Stimulated activated naive CD8-positive, alpha-beta T cell treated with anti-CD3 and anti-CD28 coated beads, Interleukin-15, amount 100 ng/mL, for 72 hours (primary cell): Measurements from ENCODE around the gene WHRN.
A peak's percentile ranks its signal among the peaks of the same experiment; 100 is the strongest.

Experiments
- ATAC-seq: fragments of 150-1000 bp; cut with Tn5 transposase; 2 replicates; pipeline ENCODE4 v1.10.0; 2021; ENCODE audit warnings: mild to moderate bottlenecking, moderate library complexity
- DNase-seq, 2 donors: peaks; one replicate each; pipeline ENCODE4 v3.0.0; 2021 to 2022
- H3K27ac Mint-ChIP-seq, 2 donors: one replicate each; pipeline ENCODE4 v1.8.0; 2022; ENCODE audit warnings: mild to moderate bottlenecking in 2 of 2, mixed read lengths in 2 of 2, moderate library complexity in 2 of 2
- H3K27me3 Mint-ChIP-seq: one replicate; pipeline ENCODE4 v1.8.0; 2022; ENCODE audit warnings: mixed read lengths
- H3K4me1 Mint-ChIP-seq: one replicate; pipeline ENCODE4 v1.8.0; 2022; ENCODE audit warnings: mild to moderate bottlenecking, mixed read lengths
- H3K4me3 Mint-ChIP-seq, 2 donors: one replicate each; pipeline ENCODE4 v1.8.0; 2022; ENCODE audit warnings: mild to moderate bottlenecking in 2 of 2, mixed read lengths in 2 of 2, moderate library complexity in 1 of 2
- H3K9me3 Mint-ChIP-seq, 2 donors: one replicate each; pipeline ENCODE4 v1.8.0; 2022; ENCODE audit warnings: mixed read lengths in 2 of 2

WHRN gene

DNA sequence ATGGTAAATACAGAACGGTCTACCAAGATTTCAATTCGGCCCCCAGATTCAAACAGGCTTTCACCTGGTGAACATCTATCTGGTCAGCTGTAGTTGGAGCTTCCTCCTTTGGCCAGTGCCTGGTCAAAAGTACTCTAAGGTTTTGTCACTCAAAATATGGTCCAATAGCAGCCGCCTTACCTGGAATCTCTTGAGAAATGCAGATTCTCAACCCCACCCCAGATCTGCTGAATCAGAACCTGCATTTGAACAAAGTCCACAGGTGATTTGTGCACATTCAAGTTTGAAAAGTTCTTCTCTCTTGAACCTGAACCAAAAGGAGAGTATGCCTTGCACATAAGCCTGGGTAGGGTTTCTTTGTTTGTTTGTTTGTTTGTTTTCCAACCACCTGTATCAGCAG is 17.6 kb upstream of the WHRN start:
- no peak for ATAC-seq
- H3K9me3 Mint-ChIP-seq = no peaks in the 10 kb centered on the region
- no peak overlapping the region for H3K4me3 Mint-ChIP-seq
- peaks cover 5% of the 10 kb centered on the region for H3K4me1 Mint-ChIP-seq
- H3K27ac Mint-ChIP-seq = no peak overlapping the region
- H3K27me3 Mint-ChIP-seq = peaks cover 35% of the 10 kb centered on the region
- DNase-seq = no peak

DNA sequence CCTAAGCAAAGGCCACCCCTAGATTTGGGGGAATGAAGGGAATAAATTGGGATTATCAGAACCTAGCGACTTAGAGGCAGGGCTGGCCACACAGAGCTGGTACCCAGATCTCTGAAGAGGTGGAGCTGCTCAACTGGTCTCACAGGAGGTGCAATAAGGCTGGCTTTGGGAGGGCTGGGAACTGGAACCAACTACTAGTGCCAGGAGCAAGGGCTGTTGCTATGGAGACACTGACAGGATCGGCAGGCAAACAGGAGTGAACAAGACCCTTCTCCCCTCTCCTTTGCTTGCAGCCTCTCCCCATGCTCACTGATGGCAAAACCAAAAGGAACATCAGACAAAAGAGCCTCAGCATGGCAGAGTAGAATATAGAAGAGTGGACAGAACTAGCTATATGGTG is 17.0 kb upstream of the WHRN start:
- Mint-ChIP-seq H3K4me1 (peaks cover 5% of the 10 kb centered on the region), H3K27me3 (peaks cover 35% of the 10 kb centered on the region), H3K4me3 (no peak overlapping the region), H3K27ac (peak overlapping the region in 1 of 2 donors; percentile 62), H3K9me3 (no peaks in the 10 kb centered on the region)
- DNase-seq (no peak), ATAC-seq (no peak)

DNA sequence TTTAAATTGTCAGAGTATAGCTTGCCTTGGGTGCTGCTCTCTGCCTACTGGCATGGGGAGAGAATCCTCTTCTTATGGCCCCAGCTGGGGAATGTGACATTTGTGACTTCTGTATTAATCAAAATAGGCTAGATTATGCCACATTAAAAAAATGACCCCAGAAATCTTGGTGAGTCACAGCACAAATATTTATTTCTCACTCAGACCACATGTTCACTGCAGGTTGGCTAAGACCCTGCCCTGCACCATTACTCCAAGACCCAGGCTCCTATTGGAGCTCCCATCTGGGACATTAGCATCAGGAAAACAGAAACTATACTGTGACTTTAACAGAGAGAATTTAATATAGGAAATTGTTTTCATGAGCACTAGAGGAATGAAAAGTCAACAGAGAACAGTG is 16.6 kb upstream of the WHRN start:
- no peak overlapping the region for H3K27ac Mint-ChIP-seq
- H3K27me3 Mint-ChIP-seq = peaks cover 35% of the 10 kb centered on the region
- peaks cover 5% of the 10 kb centered on the region for H3K4me1 Mint-ChIP-seq
- ATAC-seq (no peak), DNase-seq (no peak)
- H3K9me3 Mint-ChIP-seq = no peaks in the 10 kb centered on the region
- no peak overlapping the region for H3K4me3 Mint-ChIP-seq

DNA sequence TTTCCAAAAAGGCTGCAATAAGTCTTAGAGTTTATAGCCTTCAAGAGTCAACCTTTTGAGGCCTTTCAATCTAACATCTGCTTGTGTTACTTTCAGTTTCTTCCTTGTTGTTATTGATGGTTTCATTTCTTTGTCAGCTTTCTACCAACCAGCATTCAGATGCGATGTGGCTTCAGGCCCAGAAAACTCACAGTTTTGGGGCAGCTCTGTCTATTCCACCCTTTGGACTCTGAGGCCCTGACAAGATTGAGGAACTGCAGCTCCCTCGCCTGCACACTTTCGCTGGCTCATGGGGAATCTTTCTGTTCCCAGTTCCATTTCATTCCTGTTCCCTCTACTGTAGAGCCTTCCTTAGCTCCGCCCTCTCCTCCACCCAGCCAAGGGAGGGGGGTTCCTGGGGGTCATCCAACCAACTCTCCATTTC is 13.3 kb upstream of the WHRN start:
- H3K4me3 Mint-ChIP-seq = no peak overlapping the region
- ATAC-seq (no peak), DNase-seq (no peak)
- H3K9me3 Mint-ChIP-seq = no peaks in the 10 kb centered on the region
- peaks cover 11% of the 10 kb centered on the region for H3K4me1 Mint-ChIP-seq
- peaks cover 22% of the 10 kb centered on the region for H3K27me3 Mint-ChIP-seq
- H3K27ac Mint-ChIP-seq = no peak overlapping the region

DNA sequence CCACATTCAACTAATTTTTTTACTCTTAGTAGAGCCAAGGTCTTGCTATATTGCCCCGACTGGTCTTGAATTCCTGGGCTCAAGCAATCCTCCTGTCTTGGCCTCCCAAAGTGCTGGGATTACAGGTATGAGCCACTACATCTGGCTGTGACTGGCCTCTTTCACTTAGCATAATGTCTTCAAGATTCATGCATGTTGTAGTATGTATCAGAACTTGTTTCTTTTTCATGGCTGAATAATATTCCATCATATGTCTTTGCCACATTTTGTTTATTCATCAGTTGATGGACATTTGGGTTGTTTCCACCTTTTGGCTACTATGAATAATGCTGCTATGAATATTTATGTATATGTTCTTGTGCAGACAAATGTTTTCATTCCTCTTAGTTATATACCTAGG is 12.8 kb upstream of the WHRN start:
- peaks cover 18% of the 10 kb centered on the region for H3K27me3 Mint-ChIP-seq
- H3K4me3 Mint-ChIP-seq = no peak overlapping the region
- peaks cover 16% of the 10 kb centered on the region for H3K4me1 Mint-ChIP-seq
- DNase-seq (no peak), ATAC-seq (no peak)
- no peaks in the 10 kb centered on the region for H3K9me3 Mint-ChIP-seq
- H3K27ac Mint-ChIP-seq = no peak overlapping the region

DNA sequence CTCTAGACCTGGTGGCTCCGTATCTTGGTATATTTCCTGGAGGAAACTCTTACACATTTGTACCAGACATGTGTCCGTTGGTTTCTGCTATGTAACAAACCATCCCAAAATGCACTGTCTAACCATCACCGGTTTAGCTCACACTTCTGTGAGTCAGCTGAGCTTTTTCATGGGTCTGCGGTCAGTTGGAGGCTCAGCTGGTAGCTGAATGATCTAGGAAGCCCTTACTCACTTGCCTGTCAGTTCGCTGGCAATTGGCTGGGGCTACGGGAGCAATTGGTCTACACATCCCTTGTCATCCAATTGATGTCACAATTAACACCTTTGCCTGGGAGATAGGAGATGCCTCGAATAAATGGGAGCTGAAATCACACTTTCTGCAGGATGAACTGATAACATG is 11.6 kb upstream of the WHRN start:
- DNase-seq (no peak), ATAC-seq (no peak)
- no peak overlapping the region for H3K27ac Mint-ChIP-seq
- H3K4me3 Mint-ChIP-seq = no peak overlapping the region
- H3K9me3 Mint-ChIP-seq = no peaks in the 10 kb centered on the region
- peaks cover 23% of the 10 kb centered on the region for H3K4me1 Mint-ChIP-seq
- peaks cover 12% of the 10 kb centered on the region for H3K27me3 Mint-ChIP-seq

DNA sequence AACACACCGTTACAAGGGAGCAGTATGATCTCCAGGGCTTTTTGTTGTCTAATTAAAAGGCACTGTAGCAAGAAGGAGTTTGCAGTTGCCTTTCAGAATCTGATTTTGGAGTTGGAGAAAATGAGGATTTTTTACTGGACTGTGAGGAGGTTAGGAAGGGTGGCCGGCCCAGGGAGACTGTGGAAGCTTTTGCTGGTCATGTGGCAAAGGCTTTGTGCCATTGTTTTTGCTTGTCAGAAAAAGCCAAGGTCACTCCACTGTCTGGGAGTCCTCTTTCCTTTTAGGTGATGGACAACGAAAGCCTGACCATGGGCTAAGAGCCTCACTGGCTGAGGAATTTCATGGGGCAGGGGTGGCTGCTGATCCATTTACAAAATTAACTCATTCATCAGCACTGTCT is 10.3 kb upstream of the WHRN start:
- H3K4me3 Mint-ChIP-seq = no peak overlapping the region
- peaks cover 23% of the 10 kb centered on the region for H3K4me1 Mint-ChIP-seq
- no peaks in the 10 kb centered on the region for H3K9me3 Mint-ChIP-seq
- H3K27me3 Mint-ChIP-seq = peaks cover 22% of the 10 kb centered on the region
- no peak overlapping the region for H3K27ac Mint-ChIP-seq
- no peak for ATAC-seq
- no peak for DNase-seq

DNA sequence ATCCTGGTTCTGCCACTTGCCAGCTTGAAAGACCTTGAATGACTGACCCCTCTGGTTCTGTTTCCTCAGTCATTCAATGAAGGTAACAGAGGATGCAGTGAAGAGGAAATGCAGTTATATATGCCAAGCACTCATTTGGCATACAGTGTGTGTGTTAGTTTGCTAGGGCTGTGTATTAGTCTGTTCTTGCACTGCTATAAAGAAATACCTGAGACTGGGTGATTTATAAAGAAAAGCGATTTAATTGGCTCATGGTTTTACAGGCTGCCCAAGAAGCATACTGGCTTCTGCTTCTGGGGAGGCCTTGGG is 8.6 kb upstream of the WHRN start:
- no peak overlapping the region for H3K4me3 Mint-ChIP-seq
- peaks cover 36% of the 10 kb centered on the region for H3K27me3 Mint-ChIP-seq
- peaks cover 22% of the 10 kb centered on the region for H3K4me1 Mint-ChIP-seq
- DNase-seq = no peak
- ATAC-seq = no peak
- no peaks in the 10 kb centered on the region for H3K9me3 Mint-ChIP-seq
- no peak overlapping the region for H3K27ac Mint-ChIP-seq

DNA sequence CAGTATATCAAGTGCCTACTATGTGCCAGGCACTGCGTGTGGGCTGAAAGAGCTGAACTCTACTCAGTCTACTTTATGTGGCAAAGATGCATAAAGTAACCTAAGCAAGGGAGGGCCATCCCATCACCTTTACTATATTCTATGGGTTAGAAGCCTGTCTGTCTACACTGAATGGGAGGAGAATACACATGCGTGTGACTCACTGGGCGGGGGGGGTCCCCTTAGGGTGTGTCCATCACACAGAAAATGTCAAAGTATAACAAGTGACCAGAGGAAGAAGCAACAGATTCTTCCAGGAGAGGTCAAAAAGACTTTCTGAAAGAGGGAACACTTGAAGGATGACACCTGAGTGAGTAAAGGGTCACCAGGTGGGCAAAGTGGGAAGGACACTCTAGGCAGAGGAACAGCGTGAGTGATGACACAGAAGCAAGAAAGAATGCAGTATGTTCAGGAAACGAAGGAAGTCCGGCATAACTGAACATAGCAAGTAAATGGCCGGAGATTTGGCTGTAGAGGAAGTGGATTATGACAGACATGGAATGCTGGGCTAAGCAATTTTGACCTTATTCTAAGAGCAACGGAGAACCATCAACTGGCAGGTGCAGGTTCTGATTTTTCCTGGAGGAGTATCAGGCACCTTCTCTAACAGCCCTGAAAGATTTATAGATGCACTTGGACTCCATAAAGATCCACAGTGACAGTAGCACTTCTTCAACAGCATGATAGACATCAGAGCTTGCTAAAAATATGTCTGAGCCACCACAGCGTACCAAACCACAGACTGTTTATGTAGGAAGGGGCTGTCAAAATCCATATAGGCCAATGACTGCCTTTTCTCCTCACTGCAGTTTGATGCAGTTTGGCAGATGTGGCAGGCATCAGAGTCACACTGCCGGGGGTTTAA is 8.0 kb upstream of the WHRN start:
- DNase-seq = no peak
- H3K27ac Mint-ChIP-seq = no peak overlapping the region
- no peak overlapping the region for H3K4me3 Mint-ChIP-seq
- peaks cover 17% of the 10 kb centered on the region for H3K4me1 Mint-ChIP-seq
- no peak for ATAC-seq
- H3K9me3 Mint-ChIP-seq = no peaks in the 10 kb centered on the region
- H3K27me3 Mint-ChIP-seq = peaks cover 42% of the 10 kb centered on the region

DNA sequence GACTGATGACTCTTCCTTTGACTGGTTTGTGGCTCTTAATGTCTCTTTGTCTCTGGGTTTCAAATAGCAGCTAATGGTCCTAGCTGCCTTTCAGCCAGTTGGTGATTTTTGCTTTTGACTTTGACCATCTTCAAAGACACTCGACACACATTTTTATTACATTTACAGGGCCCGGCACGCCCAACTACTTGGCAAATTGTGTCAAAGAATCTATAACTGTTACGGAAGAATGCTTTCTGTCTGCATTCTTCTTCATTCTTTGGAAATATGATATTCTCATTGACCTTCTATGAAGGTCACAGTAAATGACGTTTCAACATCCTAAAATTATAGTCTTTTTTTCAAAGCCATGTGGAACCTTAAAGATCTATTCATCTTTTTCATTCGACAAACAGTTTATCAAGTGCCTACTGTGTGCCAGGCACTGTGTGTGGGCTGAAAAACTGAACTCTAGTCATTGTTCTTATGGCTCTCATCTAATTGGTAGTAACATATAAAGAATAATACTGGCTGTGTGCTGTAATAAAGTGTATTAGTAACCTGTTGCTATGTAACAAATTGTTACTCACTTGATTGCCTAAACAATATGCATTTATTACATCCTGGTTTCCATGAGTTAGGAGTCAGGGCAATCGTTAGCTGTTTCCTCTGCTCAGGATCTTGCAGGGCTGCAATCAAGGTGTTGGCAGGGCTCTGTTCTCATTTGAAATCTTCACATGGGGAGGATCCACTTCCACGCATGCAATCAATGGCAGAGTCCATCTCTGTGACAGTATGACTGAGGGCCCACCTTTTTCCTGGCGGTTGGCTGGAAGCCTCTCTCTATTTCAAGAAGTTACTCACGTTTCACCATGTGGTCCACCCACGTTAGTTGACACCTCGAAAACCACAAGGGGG is 7.0 kb upstream of the WHRN start:
- DNase-seq = no peak
- Mint-ChIP-seq H3K4me3 (no peak overlapping the region), H3K27me3 (peaks cover 53% of the 10 kb centered on the region), H3K4me1 (peaks cover 17% of the 10 kb centered on the region), H3K9me3 (no peaks in the 10 kb centered on the region), H3K27ac (no peak overlapping the region)
- ATAC-seq = no peak

DNA sequence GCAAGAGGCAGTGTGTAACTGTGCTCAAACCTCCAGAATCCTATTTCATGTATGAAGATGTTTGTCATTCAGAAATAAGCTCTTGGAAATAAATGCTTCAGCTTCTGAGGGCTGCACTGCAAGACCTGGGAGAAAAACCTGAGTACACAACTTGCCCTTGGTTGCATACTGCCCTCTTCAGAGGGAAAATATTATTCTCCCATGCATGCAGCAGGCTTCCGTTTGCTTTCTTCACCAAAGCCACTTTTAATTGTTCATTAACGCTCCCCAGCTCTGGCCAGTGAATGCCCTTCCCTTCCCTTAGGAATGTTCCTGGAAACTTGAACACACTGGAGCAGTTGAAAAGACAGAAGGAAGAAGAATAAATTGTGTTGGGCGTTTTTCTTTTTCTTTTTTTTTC is 2.5 kb upstream of the WHRN start:
- ATAC-seq = no peak
- H3K4me3 Mint-ChIP-seq = no peak overlapping the region
- H3K9me3 Mint-ChIP-seq = no peaks in the 10 kb centered on the region
- no peak for DNase-seq
- H3K27me3 Mint-ChIP-seq = peaks cover 57% of the 10 kb centered on the region
- H3K4me1 Mint-ChIP-seq = peaks cover 29% of the 10 kb centered on the region
- no peak overlapping the region for H3K27ac Mint-ChIP-seq

DNA sequence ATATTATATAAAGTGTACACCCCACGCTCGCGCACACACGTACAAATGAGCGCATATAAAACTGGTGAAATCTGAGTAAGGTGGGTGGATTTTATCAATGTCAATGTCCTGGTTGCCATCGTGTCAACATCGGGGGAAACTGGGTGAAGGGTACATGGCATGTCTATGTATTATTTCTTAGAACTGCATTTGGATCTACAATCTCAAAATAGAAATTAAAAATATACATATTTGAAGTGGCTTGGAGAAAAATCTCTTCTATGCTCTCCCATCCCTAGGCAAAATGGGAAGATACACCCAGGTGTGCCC is 763 bp upstream of the WHRN start:
- H3K27me3 Mint-ChIP-seq = peaks cover 47% of the 10 kb centered on the region
- H3K9me3 Mint-ChIP-seq = no peaks in the 10 kb centered on the region
- no peak for ATAC-seq
- DNase-seq = no peak
- H3K4me1 Mint-ChIP-seq = peaks cover 40% of the 10 kb centered on the region
- peak overlapping the region; percentile 82 to 96 for H3K4me3 Mint-ChIP-seq
- peak overlapping the region in 1 of 2 donors; percentile 62 for H3K27ac Mint-ChIP-seq

DNA sequence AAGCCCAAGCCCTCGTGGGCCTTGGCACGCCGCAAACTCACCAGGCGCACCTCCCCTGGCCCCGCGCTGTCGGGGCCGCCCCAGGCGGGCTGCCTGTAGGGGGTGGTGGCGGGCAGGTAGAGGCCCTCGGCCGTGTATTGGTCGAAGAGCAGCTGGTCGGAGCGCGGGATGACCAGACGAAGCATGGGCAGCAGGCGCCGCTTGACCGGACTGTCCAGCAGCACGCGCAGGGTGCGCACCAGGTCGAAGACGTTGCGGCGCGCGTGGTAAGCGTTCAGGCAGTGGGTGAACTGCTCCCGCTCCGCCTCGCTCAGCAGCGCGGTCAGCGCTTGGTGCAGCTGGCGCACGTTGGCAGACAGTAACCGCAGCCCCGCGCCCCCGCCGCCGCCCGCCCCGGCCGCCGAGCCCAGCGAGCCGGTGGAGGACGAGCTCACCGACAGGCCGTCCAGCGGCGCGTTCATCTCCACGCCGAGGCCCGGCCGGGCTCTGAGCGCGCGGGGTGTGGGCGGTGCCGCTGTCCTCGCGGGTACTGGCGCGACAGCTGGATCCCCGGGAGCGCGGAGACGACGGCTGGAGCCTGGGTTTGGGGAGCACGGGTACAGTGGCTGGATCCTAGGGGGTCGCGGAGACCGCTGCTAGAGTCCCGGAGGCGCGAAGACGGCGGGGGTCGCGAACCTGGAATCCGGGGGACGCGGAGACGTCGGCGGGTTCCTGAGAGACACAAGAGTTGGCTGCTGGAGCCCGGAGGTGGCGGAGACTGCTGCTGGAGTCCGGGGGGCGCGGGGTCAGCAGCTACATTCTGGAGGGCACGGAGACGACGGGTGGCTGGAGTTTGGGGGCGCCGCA is 709 bp downstream of the WHRN start:
- Mint-ChIP-seq H3K4me1 (peaks cover 46% of the 10 kb centered on the region), H3K9me3 (no peaks in the 10 kb centered on the region), H3K27me3 (peaks cover 36% of the 10 kb centered on the region), H3K27ac (peak overlapping the region in 1 of 2 donors; percentile 48), H3K4me3 (peak overlapping the region; percentile 82 to 96)
- peak; percentile 52 for ATAC-seq
- DNase-seq = peak; percentile 40 to 59

DNA sequence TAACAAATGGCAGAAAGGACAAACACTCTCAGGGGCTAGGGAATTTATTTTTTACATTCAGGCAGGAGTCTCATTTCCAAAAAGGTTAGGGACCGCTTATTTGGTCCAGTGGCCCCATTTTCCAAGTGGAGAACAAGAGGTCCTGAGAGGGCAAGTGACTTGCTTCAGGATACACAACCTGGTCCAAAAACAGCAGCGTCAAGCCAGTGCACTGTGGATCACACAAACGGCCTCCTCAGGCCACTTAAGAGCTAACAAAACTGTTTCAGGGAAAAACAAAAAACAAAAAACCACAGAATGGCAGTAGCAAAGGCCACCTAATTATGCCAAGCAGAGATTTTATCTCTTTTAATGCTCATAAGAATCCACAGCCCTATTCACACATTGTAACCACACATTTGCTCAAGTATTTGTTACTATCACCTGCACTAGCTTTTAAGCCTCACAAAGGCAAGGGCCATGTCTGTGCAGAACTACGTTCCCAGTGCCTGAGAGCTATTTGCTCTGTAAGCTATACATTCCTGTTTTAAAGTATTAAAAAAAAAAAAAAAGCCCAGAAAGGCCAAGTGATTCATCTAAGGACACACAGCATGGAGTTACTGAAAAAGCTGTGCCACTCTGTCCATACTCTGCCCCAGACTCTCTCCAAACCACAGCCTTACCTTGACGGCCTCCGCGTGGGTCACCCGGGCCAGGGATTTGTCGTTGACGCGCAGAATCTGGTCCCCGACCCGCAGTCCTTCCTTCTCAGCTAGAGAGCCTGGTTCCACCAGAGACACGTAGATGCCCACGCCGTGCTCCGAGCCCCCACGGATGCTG is 1.5 kb downstream of the WHRN start:
- Mint-ChIP-seq H3K9me3 (no peaks in the 10 kb centered on the region), H3K27ac (no peak overlapping the region), H3K27me3 (peaks cover 28% of the 10 kb centered on the region), H3K4me1 (peaks cover 49% of the 10 kb centered on the region), H3K4me3 (peak overlapping the region; percentile 63 to 82)
- ATAC-seq (no peak), DNase-seq (no peak)

DNA sequence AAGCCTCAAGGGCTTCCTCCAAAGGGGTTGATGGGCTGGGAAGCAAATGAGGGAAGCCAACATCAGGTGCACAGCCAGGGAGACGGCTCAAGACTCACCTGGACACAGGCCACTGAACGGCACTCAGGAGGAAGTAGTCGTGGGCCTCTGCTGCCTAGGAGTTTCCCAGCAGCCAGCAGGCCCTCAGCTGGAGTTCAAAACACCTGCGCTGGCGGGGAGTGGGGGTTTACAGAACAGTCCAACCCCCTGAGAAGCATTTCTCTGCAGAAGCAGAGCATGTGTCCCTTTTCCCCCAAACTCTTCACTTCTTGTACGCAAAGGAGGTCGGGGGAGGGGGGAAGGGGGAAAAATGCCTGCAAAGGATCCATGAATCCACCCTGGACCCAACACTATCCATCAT is 2.3 kb downstream of the WHRN start:
- Mint-ChIP-seq H3K4me3 (peak overlapping the region; percentile 49 to 82), H3K4me1 (peaks cover 49% of the 10 kb centered on the region), H3K27ac (no peak overlapping the region), H3K9me3 (no peaks in the 10 kb centered on the region), H3K27me3 (peaks cover 20% of the 10 kb centered on the region)
- DNase-seq (no peak), ATAC-seq (no peak)
